GM12874 (cell line): ENCODE data around the gene STK11.

ENCODE experiments used
- TF ChIP-seq, protein P1 (sequence below): IDR thresholded peaks from 2 replicates; pipeline ENCODE4 v1.5.1; 2011; ENCODE audit warnings: low read depth, mild to moderate bottlenecking, control low read depth, low read length, moderate library complexity; ENCODE audit not compliant: insufficient read depth

The STK11 gene

DNA sequence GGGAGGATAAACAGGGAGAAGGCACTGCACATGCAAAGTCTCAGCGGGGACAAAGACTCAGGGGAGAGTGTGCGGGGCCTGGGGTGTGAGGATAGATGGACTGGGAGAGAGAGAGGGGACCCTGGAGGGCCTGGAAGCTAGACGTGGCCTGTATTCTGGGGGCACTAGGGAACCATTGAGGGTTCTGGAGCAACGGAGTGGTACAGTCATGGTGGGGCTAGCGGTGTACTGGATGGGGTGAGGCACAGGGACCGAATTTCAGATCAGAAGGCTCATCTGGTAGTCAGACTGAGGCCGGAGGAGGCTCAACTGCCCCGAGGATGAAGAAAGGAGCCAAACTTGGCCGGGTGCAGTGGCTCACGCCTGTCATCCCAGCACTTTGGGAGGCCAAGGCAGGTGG is 23.5 kb upstream of the STK11 start:
- TF ChIP-seq, protein P1, sequence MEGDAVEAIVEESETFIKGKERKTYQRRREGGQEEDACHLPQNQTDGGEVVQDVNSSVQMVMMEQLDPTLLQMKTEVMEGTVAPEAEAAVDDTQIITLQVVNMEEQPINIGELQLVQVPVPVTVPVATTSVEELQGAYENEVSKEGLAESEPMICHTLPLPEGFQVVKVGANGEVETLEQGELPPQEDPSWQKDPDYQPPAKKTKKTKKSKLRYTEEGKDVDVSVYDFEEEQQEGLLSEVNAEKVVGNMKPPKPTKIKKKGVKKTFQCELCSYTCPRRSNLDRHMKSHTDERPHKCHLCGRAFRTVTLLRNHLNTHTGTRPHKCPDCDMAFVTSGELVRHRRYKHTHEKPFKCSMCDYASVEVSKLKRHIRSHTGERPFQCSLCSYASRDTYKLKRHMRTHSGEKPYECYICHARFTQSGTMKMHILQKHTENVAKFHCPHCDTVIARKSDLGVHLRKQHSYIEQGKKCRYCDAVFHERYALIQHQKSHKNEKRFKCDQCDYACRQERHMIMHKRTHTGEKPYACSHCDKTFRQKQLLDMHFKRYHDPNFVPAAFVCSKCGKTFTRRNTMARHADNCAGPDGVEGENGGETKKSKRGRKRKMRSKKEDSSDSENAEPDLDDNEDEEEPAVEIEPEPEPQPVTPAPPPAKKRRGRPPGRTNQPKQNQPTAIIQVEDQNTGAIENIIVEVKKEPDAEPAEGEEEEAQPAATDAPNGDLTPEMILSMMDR, result no peak

DNA sequence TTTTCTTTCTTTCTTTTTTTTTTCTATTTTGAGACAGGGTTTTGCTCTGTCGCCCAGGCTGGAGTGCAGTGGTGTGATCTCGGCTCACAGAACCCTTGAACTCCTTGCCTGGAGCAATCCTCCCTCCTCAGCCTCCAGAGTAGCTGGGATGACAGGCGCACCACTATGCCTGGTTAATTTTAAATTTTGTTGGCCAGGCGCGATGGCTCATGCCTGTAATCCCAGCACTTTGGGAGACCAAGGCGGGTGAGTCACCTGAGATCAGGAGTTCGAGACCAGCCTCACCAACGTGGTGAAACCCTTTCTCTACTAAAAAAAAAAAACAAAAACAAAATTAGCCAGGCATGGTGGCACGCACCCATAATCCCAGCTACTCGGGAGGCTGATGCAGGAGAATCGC is 22.9 kb upstream of the STK11 start:
- TF ChIP-seq, protein P1, result no peak

DNA sequence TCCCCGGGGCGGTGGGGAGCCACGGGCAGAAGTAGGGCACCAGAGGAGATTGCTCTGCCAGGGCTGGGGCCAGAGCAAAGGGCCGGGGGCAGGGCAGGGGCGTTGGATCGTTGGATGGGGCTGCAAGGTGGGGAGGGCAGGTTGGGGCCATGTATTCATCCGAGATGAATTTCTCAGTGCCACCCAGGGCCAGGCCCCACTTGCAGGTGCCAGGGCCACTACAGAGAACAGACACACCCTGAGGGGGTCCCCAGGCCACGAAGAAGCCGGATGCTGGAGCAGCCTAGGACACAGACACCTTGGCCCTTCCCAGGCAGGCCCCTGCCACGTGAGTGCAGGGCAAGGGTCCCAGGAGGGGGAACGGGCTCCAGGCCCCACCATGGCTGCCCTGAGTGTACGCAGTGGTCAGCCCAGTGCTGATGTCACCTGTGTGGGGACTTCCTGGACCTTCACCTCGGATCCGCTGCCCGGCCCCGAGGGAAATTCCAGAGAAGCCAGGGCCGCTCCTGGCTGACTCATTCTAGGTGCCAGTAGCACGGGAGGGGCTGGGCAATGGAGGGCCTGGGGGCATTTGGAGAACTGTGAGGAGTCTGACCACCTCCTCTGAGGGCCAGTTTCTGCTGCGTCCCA is 21.9 kb upstream of the STK11 start:
- TF ChIP-seq, protein P1, result no peak

- TF ChIP-seq, protein P1, result no peak
Measured at GRCh38 chr19:1189419-1189818, 16.2 kb upstream of the STK11 start.

DNA sequence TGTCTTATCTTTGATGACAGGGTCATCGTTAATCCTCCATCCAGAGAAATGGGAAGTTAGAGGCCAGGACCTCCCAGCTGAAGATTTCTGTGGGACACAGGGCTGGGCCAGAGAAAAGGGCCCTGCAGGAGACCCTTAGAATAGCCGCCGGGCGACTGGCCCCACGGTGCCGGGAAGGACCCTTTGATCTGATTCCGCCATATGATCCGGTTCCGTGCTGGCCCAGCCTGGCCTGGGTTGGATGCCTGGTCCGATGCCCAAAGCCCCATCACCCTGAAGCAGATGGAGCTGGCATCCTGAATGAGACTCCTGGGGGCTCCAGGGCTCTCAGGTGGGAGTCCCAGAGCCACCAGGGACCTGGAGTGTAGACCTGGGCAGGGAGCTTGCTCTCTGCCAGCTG is 6.0 kb upstream of the STK11 start:
- TF ChIP-seq, protein P1, result no peak

GRCh38 chr19:1206150-1206863 is 729 bp downstream of the STK11 start:
- TF ChIP-seq, protein P1, result no peak

GRCh38 chr19:1206864-1207450 is 1.4 kb downstream of the STK11 start:
- TF ChIP-seq, protein P1, result no peak
